HepG2 (cell line): ENCODE data around the gene WDR54. TPM values are rescaled to one million over a fixed set of nuclear protein-coding genes. Genes with fewer than 3 reads are reported as not detected.

ENCODE experiments used
- ARID2 ChIP-seq: sonication (generic); formaldehyde crosslinking; IDR thresholded peaks from 2 replicates; pipeline ENCODE4 v1.8.1; 2022; ENCODE audit warnings: mild to moderate bottlenecking, missing genetic modification reagents, borderline replicate concordance
- ETV5 ChIP-seq: IDR thresholded peaks from 2 replicates; pipeline ENCODE4 v1.6.1; 2018; ENCODE audit warnings: missing biosample characterization, missing genetic modification reagents, inconsistent platforms, borderline replicate concordance
- GTF3A ChIP-seq: sonication (generic); formaldehyde crosslinking; conservative IDR thresholded peaks from 2 replicates; pipeline ENCODE4 v1.4.0; 2020; ENCODE audit warnings: mild to moderate bottlenecking, missing genetic modification reagents
- MED1 ChIP-seq: sonication (generic); formaldehyde crosslinking; IDR thresholded peaks from 2 replicates; pipeline ENCODE4 v1.4.0; 2020; ENCODE audit warnings: missing genetic modification reagents
- MED13 ChIP-seq: sonication (generic); formaldehyde crosslinking; IDR thresholded peaks from 2 replicates; pipeline ENCODE4 v1.5.0; 2020; ENCODE audit warnings: missing genetic modification reagents
- MTA1 ChIP-seq: sonication (generic); formaldehyde crosslinking; IDR thresholded peaks from 2 replicates; pipeline ENCODE4 v1.4.0; 2020; ENCODE audit warnings: missing genetic modification reagents, mild to moderate bottlenecking, borderline replicate concordance
- NFYC ChIP-seq: IDR thresholded peaks from 2 replicates; pipeline ENCODE4 v1.6.1; 2016; ENCODE audit warnings: missing genetic modification reagents, missing compliant biosample characterization
- PHF21A ChIP-seq: sonication (generic); formaldehyde crosslinking; IDR thresholded peaks from 2 replicates; pipeline ENCODE4 v1.5.0; 2020; ENCODE audit warnings: mild to moderate bottlenecking, missing genetic modification reagents
- RFXAP ChIP-seq: sonication (generic); formaldehyde crosslinking; IDR thresholded peaks from 2 replicates; pipeline ENCODE4 v1.4.0; 2020; ENCODE audit warnings: missing genetic modification reagents, borderline replicate concordance
- SOX6 ChIP-seq, 2 experiments: fragments of 450-650 bp in 1 of 2; sonication (generic) in 1 of 2; formaldehyde crosslinking in 1 of 2; IDR thresholded peaks; 2 replicates each; pipeline versions ENCODE4 v1.4.0 to v1.6.1; 2017 to 2020; ENCODE audit warnings: antibody characterized with exemption in 1 of 2, mild to moderate bottlenecking in 1 of 2, missing genetic modification reagents in 1 of 2
- ZKSCAN5 ChIP-seq: sonication (generic); formaldehyde crosslinking; IDR thresholded peaks from 2 replicates; pipeline ENCODE4 v1.5.1; 2020; ENCODE audit warnings: mild to moderate bottlenecking, missing genetic modification reagents
- ZNF7 ChIP-seq: IDR thresholded peaks from 2 replicates; pipeline ENCODE4 v1.6.1; 2016; ENCODE audit warnings: missing biosample characterization, missing genetic modification reagents
- polyA plus RNA-seq, 8 experiments: library from polyadenylated mRNA; depleted of rRNA in 3 of 8; stranded (reverse) in 7 of 8; unstranded in 1 of 8; fragments of >200 nt; fragmentation: Illumina TruSeq in 4 of 8; extraction: Trizol in 4 of 8; gene quantifications; 2 replicates each; pipeline versions ENCODE4 v1.2.1 to v1.2.3, GENCODE V29; 2011 to 2016; ENCODE audit warnings: low read depth in 4 of 8, missing spikeins in 1 of 8, mixed read lengths in 1 of 8; ENCODE audit not compliant: insufficient read depth in 1 of 8
- total RNA-seq, 5 experiments: library from RNA; depleted of rRNA; stranded (reverse); fragments of >200 nt; fragmentation: Illumina TruSeq; extraction: Trizol; gene quantifications; 2 replicates each; pipeline ENCODE4 v1.2.3, GENCODE V29; 2016; ENCODE audit warnings: low read depth in 1 of 5
- TF ChIP-seq, protein P1 (sequence below): sonication (generic); formaldehyde crosslinking; IDR thresholded peaks from one replicate; pipeline ENCODE4 v1.5.1; 2020; ENCODE audit warnings: mild to moderate bottlenecking, missing genetic modification reagents; ENCODE audit errors: not compliant biosample characterization
- TF ChIP-seq, protein P2 (sequence below): sonication (generic); formaldehyde crosslinking; IDR thresholded peaks from 2 replicates; pipeline ENCODE4 v1.8.1; 2023; ENCODE audit warnings: mild to moderate bottlenecking, missing genetic modification reagents
- TF ChIP-seq, protein P3 (sequence below): sonication (generic); formaldehyde crosslinking; IDR thresholded peaks from 2 replicates; pipeline ENCODE4 v1.4.0; 2020; ENCODE audit warnings: missing genetic modification reagents
- TF ChIP-seq, protein P4 (sequence below): sonication (generic); formaldehyde crosslinking; IDR thresholded peaks from 2 replicates; pipeline ENCODE4 v1.4.0; 2020; ENCODE audit warnings: missing genetic modification reagents, low read depth, mild to moderate bottlenecking, borderline replicate concordance

WDR54 gene
- total and polyA plus RNA-seq, 2 of the 13 experiments (the other 11 are each of a cell fraction or from before 2014, with no cell fraction given), result 2.0 to 17.3 TPM

DNA sequence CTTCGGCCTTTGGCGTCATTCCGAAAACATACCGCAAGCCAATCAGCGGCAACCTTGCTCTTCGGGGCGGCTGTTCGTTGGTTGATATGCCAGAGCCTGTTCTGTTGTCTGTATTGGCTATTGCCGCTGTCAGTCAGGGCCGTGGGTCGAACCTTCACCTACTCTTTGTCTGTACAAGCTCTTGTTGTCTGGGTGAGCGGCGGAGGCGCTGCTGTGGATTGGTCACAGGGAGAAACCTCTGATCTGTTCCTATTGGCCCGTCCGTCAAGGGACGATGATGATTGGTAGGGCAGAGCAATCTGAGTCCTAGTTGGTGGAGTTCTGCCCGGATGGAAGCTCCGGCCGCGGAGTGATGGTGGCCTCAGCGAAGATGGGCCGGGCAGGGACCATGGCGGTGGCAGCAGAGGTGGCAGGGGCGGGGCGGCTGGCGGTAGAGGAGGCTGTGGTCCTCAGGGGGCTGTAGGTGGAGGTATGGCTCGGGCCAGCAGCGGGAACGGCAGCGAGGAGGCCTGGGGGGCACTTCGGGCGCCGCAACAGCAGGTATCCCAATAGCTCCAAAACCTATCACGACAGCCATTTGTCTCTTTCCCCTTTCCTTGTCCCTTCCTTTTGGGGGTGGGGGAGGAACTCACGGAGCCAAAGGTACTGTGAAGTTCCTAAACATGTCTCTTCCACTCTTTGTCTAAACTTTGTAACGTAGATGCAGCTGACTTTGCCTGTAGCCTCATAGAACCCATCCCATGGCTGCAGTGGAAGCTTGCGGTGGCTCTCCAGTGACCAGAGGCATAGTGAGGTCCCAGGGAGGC lies 36.8 kb downstream of the WDR54 start, which contains the start of gene WBP1 (continued):
- TF ChIP-seq, protein P1, sequence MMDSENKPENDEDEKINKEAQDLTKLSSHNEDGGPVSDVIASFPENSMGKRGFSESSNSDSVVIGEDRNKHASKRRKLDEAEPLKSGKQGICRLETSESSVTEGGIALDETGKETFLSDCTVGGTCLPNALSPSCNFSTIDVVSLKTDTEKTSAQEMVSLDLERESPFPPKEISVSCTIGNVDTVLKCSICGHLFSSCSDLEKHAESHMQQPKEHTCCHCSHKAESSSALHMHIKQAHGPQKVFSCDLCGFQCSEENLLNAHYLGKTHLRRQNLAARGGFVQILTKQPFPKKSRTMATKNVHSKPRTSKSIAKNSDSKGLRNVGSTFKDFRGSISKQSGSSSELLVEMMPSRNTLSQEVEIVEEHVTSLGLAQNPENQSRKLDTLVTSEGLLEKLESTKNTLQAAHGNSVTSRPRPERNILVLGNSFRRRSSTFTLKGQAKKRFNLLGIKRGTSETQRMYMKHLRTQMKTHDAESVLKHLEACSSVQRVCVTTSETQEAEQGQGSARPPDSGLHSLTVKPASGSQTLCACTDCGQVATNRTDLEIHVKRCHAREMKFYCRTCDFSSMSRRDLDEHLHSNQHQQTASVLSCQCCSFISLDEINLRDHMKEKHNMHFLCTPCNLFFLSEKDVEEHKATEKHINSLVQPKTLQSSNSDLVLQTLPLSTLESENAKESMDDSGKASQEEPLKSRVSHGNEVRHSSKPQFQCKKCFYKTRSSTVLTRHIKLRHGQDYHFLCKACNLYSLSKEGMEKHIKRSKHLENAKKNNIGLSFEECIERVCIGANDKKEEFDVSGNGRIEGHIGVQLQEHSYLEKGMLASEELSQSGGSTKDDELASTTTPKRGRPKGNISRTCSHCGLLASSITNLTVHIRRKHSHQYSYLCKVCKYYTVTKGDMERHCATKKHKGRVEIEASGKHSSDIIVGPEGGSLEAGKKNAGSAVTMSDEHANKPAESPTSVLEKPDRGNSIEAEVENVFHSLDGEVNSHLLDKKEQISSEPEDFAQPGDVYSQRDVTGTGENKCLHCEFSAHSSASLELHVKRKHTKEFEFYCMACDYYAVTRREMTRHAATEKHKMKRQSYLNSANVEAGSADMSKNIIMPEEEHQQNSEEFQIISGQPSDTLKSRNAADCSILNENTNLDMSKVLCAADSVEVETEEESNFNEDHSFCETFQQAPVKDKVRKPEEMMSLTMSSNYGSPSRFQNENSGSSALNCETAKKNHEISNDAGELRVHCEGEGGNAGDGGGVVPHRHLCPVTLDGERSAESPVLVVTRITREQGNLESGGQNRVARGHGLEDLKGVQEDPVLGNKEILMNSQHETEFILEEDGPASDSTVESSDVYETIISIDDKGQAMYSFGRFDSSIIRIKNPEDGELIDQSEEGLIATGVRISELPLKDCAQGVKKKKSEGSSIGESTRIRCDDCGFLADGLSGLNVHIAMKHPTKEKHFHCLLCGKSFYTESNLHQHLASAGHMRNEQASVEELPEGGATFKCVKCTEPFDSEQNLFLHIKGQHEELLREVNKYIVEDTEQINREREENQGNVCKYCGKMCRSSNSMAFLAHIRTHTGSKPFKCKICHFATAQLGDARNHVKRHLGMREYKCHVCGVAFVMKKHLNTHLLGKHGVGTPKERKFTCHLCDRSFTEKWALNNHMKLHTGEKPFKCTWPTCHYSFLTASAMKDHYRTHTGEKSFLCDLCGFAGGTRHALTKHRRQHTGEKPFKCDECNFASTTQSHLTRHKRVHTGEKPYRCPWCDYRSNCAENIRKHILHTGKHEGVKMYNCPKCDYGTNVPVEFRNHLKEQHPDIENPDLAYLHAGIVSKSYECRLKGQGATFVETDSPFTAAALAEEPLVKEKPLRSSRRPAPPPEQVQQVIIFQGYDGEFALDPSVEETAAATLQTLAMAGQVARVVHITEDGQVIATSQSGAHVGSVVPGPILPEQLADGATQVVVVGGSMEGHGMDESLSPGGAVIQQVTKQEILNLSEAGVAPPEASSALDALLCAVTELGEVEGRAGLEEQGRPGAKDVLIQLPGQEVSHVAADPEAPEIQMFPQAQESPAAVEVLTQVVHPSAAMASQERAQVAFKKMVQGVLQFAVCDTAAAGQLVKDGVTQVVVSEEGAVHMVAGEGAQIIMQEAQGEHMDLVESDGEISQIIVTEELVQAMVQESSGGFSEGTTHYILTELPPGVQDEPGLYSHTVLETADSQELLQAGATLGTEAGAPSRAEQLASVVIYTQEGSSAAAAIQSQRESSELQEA (CRISPR knock-in tag), result no peak
- peak; percentile 99 for TF ChIP-seq RFXAP (CRISPR knock-in tag)
- no peak for TF ChIP-seq MED13
- no peak for TF ChIP-seq SOX6 (IDR thresholded peaks at IDR 0.05)
- TF ChIP-seq SOX6 (CRISPR knock-in tag; IDR thresholded peaks at IDR 0.05), result no peak; the same call in 1 of the 2 replicates
- TF ChIP-seq, protein P2, sequence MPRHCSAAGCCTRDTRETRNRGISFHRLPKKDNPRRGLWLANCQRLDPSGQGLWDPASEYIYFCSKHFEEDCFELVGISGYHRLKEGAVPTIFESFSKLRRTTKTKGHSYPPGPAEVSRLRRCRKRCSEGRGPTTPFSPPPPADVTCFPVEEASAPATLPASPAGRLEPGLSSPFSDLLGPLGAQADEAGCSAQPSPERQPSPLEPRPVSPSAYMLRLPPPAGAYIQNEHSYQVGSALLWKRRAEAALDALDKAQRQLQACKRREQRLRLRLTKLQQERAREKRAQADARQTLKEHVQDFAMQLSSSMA (CRISPR knock-in tag), result no peak
- peak; percentile 42; the same call in 1 of the 2 replicates for TF ChIP-seq PHF21A (CRISPR knock-in tag)
- TF ChIP-seq MED1 (CRISPR knock-in tag), result peak; percentile 4; the same call in 1 of the 2 replicates
- TF ChIP-seq ETV5 (CRISPR knock-in tag), result no peak
- no peak for TF ChIP-seq ZKSCAN5 (CRISPR knock-in tag)
- no peak for TF ChIP-seq ZNF7
- peak; percentile 71 for TF ChIP-seq ARID2
- TF ChIP-seq, protein P3, sequence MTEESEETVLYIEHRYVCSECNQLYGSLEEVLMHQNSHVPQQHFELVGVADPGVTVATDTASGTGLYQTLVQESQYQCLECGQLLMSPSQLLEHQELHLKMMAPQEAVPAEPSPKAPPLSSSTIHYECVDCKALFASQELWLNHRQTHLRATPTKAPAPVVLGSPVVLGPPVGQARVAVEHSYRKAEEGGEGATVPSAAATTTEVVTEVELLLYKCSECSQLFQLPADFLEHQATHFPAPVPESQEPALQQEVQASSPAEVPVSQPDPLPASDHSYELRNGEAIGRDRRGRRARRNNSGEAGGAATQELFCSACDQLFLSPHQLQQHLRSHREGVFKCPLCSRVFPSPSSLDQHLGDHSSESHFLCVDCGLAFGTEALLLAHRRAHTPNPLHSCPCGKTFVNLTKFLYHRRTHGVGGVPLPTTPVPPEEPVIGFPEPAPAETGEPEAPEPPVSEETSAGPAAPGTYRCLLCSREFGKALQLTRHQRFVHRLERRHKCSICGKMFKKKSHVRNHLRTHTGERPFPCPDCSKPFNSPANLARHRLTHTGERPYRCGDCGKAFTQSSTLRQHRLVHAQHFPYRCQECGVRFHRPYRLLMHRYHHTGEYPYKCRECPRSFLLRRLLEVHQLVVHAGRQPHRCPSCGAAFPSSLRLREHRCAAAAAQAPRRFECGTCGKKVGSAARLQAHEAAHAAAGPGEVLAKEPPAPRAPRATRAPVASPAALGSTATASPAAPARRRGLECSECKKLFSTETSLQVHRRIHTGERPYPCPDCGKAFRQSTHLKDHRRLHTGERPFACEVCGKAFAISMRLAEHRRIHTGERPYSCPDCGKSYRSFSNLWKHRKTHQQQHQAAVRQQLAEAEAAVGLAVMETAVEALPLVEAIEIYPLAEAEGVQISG (CRISPR knock-in tag), result peak; percentile 49
- no peak for TF ChIP-seq GTF3A (CRISPR knock-in tag)
- TF ChIP-seq, protein P4, sequence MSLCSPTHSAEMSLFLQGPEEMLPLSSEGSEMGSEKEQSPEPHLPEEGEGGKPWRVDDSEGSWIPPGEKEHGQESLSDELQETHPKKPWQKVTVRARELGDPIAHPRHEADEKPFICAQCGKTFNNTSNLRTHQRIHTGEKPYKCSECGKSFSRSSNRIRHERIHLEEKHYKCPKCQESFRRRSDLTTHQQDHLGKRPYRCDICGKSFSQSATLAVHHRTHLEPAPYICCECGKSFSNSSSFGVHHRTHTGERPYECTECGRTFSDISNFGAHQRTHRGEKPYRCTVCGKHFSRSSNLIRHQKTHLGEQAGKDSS (CRISPR knock-in tag), result no peak
- TF ChIP-seq NFYC (CRISPR knock-in tag), result peak; percentile 97
- TF ChIP-seq MTA1 (CRISPR knock-in tag), result no peak
